DOHH2 (cell line): Measurements from ENCODE around the gene NKD1.

Source experiments
- H3F3A ChIP-seq: fragments of 200-600 bp; sonication (generic), shearing (Covaris generic); 2 replicates; pipeline ENCODE4 v1.6.0; 2016; ENCODE audit warnings: antibody characterized with exemption, mild to moderate bottlenecking; ENCODE audit not compliant: control insufficient read depth, insufficient read depth
- H3K27ac ChIP-seq: fragments of 200-600 bp; sonication (generic); 2 replicates; pipeline ENCODE4 v1.5.1; 2014; ENCODE audit warnings: low read depth, mild to moderate bottlenecking, low read length, moderate library complexity
- H3K27me3 ChIP-seq: fragments of 200-600 bp; sonication (generic); 2 replicates; pipeline ENCODE4 v1.6.1; 2014; ENCODE audit warnings: mild to moderate bottlenecking, low read length, mixed read lengths; ENCODE audit not compliant: control insufficient read depth
- H3K36me3 ChIP-seq: fragments of 200-600 bp; sonication (generic); 2 replicates; pipeline ENCODE4 v1.6.1; 2014; ENCODE audit warnings: mild to moderate bottlenecking, low read length, moderate library complexity, mixed read lengths; ENCODE audit not compliant: control insufficient read depth
- H3K4me1 ChIP-seq: fragments of 200-600 bp; sonication (generic); 2 replicates; pipeline ENCODE4 v1.6.1; 2014; ENCODE audit warnings: mild to moderate bottlenecking, low read length, mixed read lengths; ENCODE audit not compliant: control insufficient read depth
- H3K4me2 ChIP-seq: fragments of 200-600 bp; sonication (generic); 2 replicates; pipeline ENCODE4 v1.6.0; 2014; ENCODE audit warnings: mild to moderate bottlenecking, low read length, moderate library complexity
- H3K4me3 ChIP-seq: fragments of 200-600 bp; sonication (generic); 2 replicates; pipeline ENCODE4 v1.5.1; 2014; ENCODE audit warnings: mild to moderate bottlenecking, low read length, mixed read lengths
- H3K79me2 ChIP-seq: fragments of 200-600 bp; sonication (generic); 2 replicates; pipeline ENCODE4 v1.6.1; 2014; ENCODE audit warnings: mild to moderate bottlenecking, low read length, mixed read lengths; ENCODE audit not compliant: control insufficient read depth
- H3K9me2 ChIP-seq: fragments of 200-600 bp; sonication (generic); replicated peaks from 2 replicates; pipeline ENCODE4 v1.6.1; 2014; ENCODE audit warnings: mild to moderate bottlenecking, low read length, mixed read lengths; ENCODE audit not compliant: control insufficient read depth
- H3K9me3 ChIP-seq: fragments of 200-600 bp; sonication (generic); 2 replicates; pipeline ENCODE4 v1.6.1; 2014; ENCODE audit warnings: antibody characterized with exemption, low read length, mixed read lengths; ENCODE audit not compliant: control insufficient read depth, insufficient read depth
- H4K20me1 ChIP-seq: fragments of 200-600 bp; sonication (generic); 2 replicates; pipeline ENCODE4 v1.6.0; 2014; ENCODE audit warnings: low read depth, mild to moderate bottlenecking, antibody characterized with exemption, low read length, moderate library complexity; ENCODE audit not compliant: control insufficient read depth, insufficient read depth
- EZH2phosphoT487 ChIP-seq: fragments of 200-600 bp; sonication (generic); IDR thresholded peaks from 2 replicates; pipeline ENCODE4 v1.6.1; 2017; ENCODE audit warnings: borderline replicate concordance, mild to moderate bottlenecking, antibody characterized with exemption, low read length, moderate library complexity, mixed read lengths
- TF ChIP-seq, protein P1 (sequence below): fragments of 200-600 bp; sonication (generic); IDR thresholded peaks from one replicate; pipeline ENCODE4 v1.5.1; 2014; ENCODE audit warnings: antibody characterized with exemption, mild to moderate bottlenecking, low read depth, low read length; ENCODE audit not compliant: poor library complexity, severe bottlenecking

The NKD1 gene

DNA sequence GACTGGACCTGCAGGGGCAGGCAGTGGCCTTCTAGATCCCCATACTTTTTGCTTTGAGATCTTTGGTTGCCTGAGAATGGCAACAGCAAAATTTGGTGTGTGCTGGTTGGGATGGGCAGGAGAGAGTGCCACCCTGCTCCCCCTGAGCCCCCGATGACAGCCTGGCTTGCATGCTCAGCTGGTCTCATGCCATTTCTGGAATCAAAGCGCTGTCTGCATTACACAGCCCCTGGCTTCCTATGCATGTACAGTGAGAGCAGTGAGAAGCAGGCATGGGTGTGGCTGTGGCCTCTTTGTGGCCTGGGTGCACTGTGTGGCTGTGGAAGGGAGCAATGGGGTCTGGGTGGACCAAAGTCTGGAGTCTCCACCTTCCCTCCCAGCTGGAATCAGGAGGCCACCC lies 47.7 kb downstream of the NKD1 start:
- no peaks in the 10 kb centered on the region for H3K27me3 ChIP-seq
- H3K79me2 ChIP-seq = no peaks in the 10 kb centered on the region
- H4K20me1 ChIP-seq = no peaks in the 10 kb centered on the region
- no peaks in the 10 kb centered on the region for H3K9me3 ChIP-seq
- H3F3A ChIP-seq = no peaks in the 10 kb centered on the region
- H3K4me1 ChIP-seq = no peaks in the 10 kb centered on the region
- H3K4me2 ChIP-seq = no peak overlapping the region
- no peak for TF ChIP-seq EZH2phosphoT487
- TF ChIP-seq, protein P1, sequence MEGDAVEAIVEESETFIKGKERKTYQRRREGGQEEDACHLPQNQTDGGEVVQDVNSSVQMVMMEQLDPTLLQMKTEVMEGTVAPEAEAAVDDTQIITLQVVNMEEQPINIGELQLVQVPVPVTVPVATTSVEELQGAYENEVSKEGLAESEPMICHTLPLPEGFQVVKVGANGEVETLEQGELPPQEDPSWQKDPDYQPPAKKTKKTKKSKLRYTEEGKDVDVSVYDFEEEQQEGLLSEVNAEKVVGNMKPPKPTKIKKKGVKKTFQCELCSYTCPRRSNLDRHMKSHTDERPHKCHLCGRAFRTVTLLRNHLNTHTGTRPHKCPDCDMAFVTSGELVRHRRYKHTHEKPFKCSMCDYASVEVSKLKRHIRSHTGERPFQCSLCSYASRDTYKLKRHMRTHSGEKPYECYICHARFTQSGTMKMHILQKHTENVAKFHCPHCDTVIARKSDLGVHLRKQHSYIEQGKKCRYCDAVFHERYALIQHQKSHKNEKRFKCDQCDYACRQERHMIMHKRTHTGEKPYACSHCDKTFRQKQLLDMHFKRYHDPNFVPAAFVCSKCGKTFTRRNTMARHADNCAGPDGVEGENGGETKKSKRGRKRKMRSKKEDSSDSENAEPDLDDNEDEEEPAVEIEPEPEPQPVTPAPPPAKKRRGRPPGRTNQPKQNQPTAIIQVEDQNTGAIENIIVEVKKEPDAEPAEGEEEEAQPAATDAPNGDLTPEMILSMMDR = no peak
- H3K27ac ChIP-seq = no peak overlapping the region
- no peaks in the 10 kb centered on the region for H3K36me3 ChIP-seq
- H3K9me2 ChIP-seq = no peaks in the 10 kb centered on the region
- H3K4me3 ChIP-seq = no peak overlapping the region

DNA sequence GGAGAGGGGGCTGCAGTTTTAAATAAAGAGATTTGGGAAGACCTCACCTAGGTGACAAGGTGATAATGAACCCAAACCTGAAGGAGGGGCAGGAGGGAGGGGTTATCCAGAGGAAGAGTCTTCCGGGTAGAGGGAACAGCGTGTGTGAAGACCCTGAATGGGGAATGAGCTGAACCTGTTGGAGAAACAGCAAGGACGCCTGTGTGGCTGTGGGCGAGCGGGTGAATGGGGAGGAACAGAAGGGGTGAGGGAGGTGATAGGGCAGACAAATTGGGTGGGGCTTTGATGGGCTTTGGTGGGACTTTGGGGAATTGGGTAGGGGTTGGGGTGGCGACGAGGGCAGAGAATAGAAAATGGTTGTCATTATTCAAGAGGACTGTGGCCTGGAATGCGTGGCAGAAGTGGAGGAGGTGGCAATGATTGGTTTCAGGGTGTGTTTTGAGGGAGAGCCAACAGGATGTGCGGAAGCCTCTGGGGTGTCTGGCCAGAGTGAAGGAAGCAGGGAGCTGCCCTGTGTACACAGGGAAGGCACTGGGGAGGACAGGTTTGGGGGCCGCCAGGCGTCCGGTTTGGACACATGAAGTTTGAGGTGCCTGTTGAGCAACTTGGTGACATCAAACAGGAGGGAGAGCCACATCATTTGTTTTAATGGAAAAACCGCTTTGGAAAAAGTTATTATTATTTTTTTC lies 48.7 kb downstream of the NKD1 start:
- Histone ChIP-seq H3F3A (no peaks in the 10 kb centered on the region), H3K27me3 (no peaks in the 10 kb centered on the region), H3K27ac (no peak overlapping the region), H3K9me3 (no peaks in the 10 kb centered on the region), H3K36me3 (no peaks in the 10 kb centered on the region), H3K4me3 (no peak overlapping the region), H3K4me1 (no peaks in the 10 kb centered on the region), H3K79me2 (no peaks in the 10 kb centered on the region), H3K4me2 (no peak overlapping the region), H4K20me1 (no peaks in the 10 kb centered on the region), H3K9me2 (no peaks in the 10 kb centered on the region)
- TF ChIP-seq, protein P1 = no peak
- no peak for TF ChIP-seq EZH2phosphoT487

DNA sequence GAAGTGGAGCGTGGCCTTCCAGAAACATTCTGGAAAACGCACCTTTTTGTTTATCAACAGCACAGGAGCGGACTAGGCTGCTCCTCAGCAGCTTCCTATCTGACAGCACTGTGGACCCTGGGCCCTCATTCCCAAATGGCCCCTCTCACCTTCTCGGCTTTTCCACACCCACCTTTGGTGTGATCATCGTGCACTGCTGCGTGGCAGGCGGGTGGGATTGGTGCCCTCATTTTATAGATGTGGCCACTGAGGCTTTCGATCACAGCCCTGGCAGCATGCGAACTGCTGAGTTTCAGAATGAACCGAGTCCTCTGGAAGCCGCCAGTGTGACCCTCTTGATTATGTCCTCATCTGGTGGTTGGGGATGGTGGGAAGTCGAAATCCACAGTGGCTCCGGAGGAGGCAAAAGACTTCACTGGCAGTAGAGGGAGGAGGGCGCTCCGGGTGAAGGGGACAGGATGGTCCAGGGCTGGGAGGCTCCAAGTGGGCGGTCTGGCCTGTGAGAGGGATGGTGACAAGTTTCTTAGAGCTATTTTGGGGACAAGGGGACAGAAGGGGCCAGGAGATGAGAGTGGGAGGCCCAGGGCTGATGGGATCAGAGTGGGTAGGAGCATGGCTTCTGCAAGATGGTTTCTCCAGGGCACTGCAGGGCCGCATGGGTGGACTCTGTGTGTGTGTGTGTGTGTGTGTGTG lies 49.5 kb downstream of the NKD1 start:
- Histone ChIP-seq H3K36me3 (no peaks in the 10 kb centered on the region), H3K79me2 (no peaks in the 10 kb centered on the region), H3K27me3 (no peaks in the 10 kb centered on the region), H3K4me3 (no peak overlapping the region), H3K9me2 (no peaks in the 10 kb centered on the region), H4K20me1 (no peaks in the 10 kb centered on the region), H3F3A (no peaks in the 10 kb centered on the region), H3K4me1 (no peaks in the 10 kb centered on the region), H3K9me3 (no peaks in the 10 kb centered on the region), H3K4me2 (no peak overlapping the region), H3K27ac (no peak overlapping the region)
- no peak for TF ChIP-seq EZH2phosphoT487

DNA sequence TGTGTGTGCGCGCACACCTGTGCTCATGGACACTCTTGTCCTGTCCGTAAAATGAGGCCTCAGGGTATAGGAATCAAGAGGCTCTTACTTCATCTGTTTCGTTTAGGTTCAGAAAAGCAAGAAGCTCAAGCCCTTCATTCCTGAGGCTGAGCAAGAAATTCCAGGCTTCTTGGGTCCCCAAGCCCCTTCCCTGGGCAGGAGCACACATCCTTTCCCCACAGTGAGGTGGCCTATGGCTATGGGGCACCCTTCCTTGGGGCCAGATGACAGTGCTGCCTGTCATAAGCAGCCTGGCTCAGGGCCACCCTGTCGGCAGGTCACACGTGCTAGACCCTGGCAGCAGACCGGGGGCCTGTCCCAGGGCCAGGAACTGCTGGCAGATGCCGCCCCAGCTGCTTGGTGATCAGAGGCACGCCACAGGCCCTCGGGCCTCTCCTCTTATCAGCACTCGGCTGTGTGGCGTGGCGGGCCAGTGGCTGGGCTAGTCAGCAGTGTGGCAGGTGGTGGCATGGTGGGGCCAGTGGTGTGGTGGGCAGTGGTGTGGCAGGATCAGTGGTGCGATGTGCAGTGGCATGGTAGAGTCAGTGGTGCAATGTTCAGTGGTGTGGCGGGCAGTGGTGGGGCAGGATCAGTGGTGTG lies 50.2 kb downstream of the NKD1 start:
- Histone ChIP-seq H3K27ac (no peak overlapping the region), H3K4me1 (no peaks in the 10 kb centered on the region), H3F3A (no peaks in the 10 kb centered on the region), H4K20me1 (no peaks in the 10 kb centered on the region), H3K36me3 (no peaks in the 10 kb centered on the region), H3K4me3 (no peak overlapping the region), H3K27me3 (no peaks in the 10 kb centered on the region), H3K9me3 (no peaks in the 10 kb centered on the region), H3K9me2 (no peaks in the 10 kb centered on the region), H3K4me2 (no peak overlapping the region), H3K79me2 (no peaks in the 10 kb centered on the region)
- TF ChIP-seq, protein P1 = no peak
- no peak for TF ChIP-seq EZH2phosphoT487
